ENCODE results near the gene OTUB2.

Gene OTUB2

GRCh38 chr14:94051115-94051514, 25.0 kb downstream of the OTUB2 start:
- H3K4me3 ChIP-seq, result no peak overlapping the region
- no peaks in the 10 kb centered on the region for H3K9me3 ChIP-seq
- no peaks in the 10 kb centered on the region for H3K4me1 ChIP-seq
- H3K27ac ChIP-seq, result no peak overlapping the region
- TF ChIP-seq, protein P1, sequence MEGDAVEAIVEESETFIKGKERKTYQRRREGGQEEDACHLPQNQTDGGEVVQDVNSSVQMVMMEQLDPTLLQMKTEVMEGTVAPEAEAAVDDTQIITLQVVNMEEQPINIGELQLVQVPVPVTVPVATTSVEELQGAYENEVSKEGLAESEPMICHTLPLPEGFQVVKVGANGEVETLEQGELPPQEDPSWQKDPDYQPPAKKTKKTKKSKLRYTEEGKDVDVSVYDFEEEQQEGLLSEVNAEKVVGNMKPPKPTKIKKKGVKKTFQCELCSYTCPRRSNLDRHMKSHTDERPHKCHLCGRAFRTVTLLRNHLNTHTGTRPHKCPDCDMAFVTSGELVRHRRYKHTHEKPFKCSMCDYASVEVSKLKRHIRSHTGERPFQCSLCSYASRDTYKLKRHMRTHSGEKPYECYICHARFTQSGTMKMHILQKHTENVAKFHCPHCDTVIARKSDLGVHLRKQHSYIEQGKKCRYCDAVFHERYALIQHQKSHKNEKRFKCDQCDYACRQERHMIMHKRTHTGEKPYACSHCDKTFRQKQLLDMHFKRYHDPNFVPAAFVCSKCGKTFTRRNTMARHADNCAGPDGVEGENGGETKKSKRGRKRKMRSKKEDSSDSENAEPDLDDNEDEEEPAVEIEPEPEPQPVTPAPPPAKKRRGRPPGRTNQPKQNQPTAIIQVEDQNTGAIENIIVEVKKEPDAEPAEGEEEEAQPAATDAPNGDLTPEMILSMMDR (IDR thresholded peaks at IDR 0.05), result no peak
- peak in 1 of 2 donors; percentile 58 for DNase-seq
- intact Hi-C loops (cut with DNase I; ENCODE audit: low total_unique reads), result no loop called here
- H3K27me3 ChIP-seq, result no peaks in the 10 kb centered on the region
- H3K36me3 ChIP-seq, result peaks cover 89 to 100% (median 100%) of the 10 kb centered on the region in 3 donors

DNA sequence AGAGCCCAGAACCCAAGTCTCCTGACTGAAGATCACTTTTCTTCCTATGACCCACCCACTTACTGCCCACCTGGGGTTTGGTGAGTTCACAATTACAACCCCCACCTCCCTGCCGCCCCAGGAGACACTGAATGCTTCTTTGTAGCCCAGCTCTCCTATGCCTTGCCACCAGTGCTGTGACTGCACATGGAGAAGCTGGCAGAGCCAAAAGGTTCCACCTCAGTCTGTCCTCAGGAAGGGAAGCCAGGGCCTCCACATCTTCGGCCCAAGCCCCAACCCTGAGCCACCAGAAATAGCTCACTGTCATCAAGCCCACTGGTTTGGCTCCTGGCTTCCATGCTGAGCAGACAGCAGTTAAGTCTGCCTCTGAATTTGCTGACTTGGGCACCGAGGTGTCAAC, 25.6 kb downstream of the OTUB2 start:
- no peak overlapping the region for H3K4me3 ChIP-seq
- H3K27me3 ChIP-seq, result no peaks in the 10 kb centered on the region
- no peak overlapping the region for H3K27ac ChIP-seq
- peaks cover 94 to 100% (median 100%) of the 10 kb centered on the region in 3 donors for H3K36me3 ChIP-seq
- H3K9me3 ChIP-seq, result no peaks in the 10 kb centered on the region
- peak in 1 of 2 donors; percentile 37 for DNase-seq
- H3K4me1 ChIP-seq, result no peaks in the 10 kb centered on the region
- intact Hi-C loops (cut with DNase I; ENCODE audit: low total_unique reads), result no loop called here
- TF ChIP-seq, protein P1 (IDR thresholded peaks at IDR 0.05), result no peak

DNA sequence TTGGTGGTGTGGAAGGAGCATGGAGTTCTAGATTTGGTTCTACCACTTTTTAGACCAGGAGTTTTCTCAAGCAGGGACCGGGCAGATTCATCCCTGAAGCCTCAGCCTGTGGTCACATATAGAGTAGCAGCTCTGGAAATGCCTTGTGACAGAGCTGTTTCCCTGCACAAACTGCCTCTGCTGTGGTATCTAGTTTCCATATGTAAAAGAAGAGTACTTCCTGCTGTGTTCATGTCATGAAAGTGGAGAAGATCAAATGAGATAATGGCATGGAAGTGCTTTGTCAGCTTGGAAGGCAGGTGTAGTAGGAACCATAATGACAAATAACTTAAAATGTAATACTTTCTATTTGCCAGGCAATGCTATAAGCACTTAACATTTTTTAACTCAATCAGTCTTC, 26.1 kb downstream of the OTUB2 start:
- Histone ChIP-seq H3K9me3 (no peaks in the 10 kb centered on the region), H3K4me3 (no peak overlapping the region), H3K27ac (no peak overlapping the region), H3K27me3 (no peaks in the 10 kb centered on the region), H3K4me1 (no peaks in the 10 kb centered on the region), H3K36me3 (peaks cover 93 to 100% (median 100%) of the 10 kb centered on the region in 3 donors)
- TF ChIP-seq, protein P1 (IDR thresholded peaks at IDR 0.05), result no peak
- DNase-seq, result no peak
- intact Hi-C loops (cut with DNase I; ENCODE audit: low total_unique reads), result no loop called here

DNA sequence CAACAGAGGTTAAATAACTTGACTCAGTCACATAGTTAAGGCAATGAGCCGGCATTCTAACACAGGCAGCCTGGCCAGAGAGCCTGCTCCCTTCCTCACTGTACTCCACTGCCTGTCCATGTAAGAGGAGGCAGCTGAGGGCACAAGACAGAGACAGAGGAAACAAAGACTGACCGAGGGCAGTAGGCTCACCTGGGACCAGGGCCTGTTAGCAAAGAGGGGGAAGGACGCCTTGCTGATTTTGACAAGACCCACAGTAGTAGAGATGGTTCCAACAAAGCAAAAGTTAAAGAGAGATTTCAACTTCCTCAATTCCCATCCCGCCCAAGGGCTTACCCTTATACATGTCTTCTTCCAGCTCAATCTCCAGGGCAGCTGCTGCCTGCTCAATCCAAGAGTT, 26.5 kb downstream of the OTUB2 start:
- TF ChIP-seq, protein P1 (IDR thresholded peaks at IDR 0.05), result no peak
- Histone ChIP-seq H3K36me3 (peaks cover 93 to 100% (median 100%) of the 10 kb centered on the region in 3 donors), H3K27ac (no peak overlapping the region), H3K9me3 (no peaks in the 10 kb centered on the region), H3K27me3 (no peaks in the 10 kb centered on the region), H3K4me1 (no peaks in the 10 kb centered on the region), H3K4me3 (no peak overlapping the region)
- DNase-seq, result peak in 1 of 2 donors; percentile 6
- intact Hi-C loops (cut with DNase I; ENCODE audit: low total_unique reads), result no loop called here

DNA sequence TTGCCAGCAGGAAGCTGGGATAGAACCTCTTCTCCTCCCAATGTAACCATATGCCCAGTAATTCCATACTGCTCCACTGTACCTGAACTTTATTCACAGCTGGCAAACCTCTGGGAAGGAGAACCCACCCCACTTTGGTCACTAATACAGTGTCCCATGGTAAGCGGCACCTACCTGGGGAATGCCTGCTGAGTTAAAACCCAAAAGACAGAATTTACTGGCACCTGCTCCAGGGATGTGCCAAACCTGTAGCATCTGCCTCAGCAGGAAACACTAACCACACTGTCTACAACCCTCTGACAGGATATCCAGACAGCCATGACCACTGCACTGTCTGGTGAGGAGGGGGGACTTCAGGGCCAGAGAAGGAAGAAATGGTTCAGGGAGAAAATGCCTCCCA, 28.3 kb downstream of the OTUB2 start:
- intact Hi-C loops (cut with DNase I; ENCODE audit: low total_unique reads), result no loop called here
- peaks cover 93 to 100% (median 100%) of the 10 kb centered on the region in 3 donors for H3K36me3 ChIP-seq
- H3K4me3 ChIP-seq, result no peak overlapping the region
- TF ChIP-seq, protein P1 (IDR thresholded peaks at IDR 0.05), result no peak
- H3K27me3 ChIP-seq, result no peaks in the 10 kb centered on the region
- no peak overlapping the region for H3K27ac ChIP-seq
- DNase-seq, result peak in 1 of 2 donors; percentile 17
- H3K4me1 ChIP-seq, result no peaks in the 10 kb centered on the region
- H3K9me3 ChIP-seq, result no peaks in the 10 kb centered on the region

- no peaks in the 10 kb centered on the region for H3K9me3 ChIP-seq
- H3K36me3 ChIP-seq, result peaks cover 93 to 100% (median 100%) of the 10 kb centered on the region in 3 donors
- intact Hi-C loops (cut with DNase I; ENCODE audit: low total_unique reads), result no loop called here
Observed at GRCh38 chr14:94054936-94055335, 28.8 kb downstream of the OTUB2 start.

More at GRCh38 chr14:94054936-94055335, 28.8 kb downstream of the OTUB2 start:
- Histone ChIP-seq H3K27me3 (no peaks in the 10 kb centered on the region), H3K4me3 (no peak overlapping the region), H3K27ac (no peak overlapping the region), H3K4me1 (no peaks in the 10 kb centered on the region)
- DNase-seq, result peak in 1 of 2 donors; percentile 23
- TF ChIP-seq, protein P1 (IDR thresholded peaks at IDR 0.05), result no peak
